GDM1 (cell line): ENCODE results near the gene F7.

ENCODE experiments used
- DNase-seq: peaks from one replicate; lab custom pipeline; 2025; lab: John Stamatoyannopoulos, UW

F7 gene

GRCh38 chr13:113086991-113087922 is 18.3 kb upstream of the F7 start:
- no peak for DNase-seq

DNA sequence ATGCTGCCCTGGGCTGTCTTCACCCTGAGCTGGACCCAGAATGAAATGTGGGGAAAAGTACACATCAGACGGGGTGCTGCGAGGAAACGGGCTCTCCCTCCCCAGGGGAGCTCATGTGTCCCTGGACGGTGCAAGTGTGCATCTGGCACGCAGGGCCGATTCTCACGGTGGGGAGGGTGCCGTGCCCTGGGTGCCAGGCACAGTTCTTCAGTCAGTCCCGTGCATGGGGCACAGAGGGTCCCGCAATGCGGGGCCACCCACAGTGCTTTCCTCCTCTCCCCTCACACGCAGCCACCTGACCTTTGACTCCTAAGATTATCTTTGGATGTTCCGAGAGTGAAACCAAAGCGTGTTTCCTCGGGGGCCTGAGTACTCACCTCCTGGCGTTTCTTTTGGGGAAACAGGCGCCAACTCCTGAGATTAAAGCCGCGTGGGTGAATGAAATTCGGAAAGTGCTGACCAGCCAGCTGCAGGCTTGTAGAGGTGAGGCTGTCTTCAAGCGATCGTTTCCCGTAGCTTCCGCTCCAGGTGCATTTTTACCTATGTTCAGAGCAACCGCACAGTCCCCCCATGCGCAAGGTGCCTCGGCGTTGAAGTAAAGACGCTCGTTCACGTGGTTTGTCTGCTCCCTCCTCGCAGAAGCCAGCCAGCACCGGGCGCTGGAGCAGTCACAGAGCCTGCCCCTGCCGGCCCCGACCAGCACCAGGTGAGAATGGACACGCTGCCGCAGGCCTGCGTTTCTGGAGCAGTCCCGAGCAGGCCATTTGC is 17.5 kb upstream of the F7 start:
- no peak for DNase-seq

- no peak for DNase-seq
Measured at GRCh38 chr13:113088691-113089020, 16.9 kb upstream of the F7 start.

- no peak for DNase-seq
Measured at GRCh38 chr13:113089693-113090414, 15.7 kb upstream of the F7 start.

DNA sequence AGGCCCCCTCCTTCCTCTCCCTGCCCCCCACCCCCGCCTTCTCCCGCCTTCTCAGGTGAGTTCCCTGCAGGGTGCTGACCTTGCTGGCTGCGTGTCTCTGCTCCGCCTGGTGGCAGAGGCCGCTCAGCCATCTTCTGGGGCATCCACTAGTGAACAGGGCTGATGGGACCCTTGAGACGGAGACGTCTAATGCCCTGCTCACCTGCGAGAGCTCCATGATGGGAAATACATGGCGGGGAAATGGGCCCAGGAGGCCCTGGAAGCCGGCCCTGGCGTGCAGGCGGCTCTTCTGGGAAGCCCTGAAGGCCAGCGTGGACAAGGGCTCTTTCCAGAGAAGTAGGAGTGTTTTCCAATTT is 15.2 kb upstream of the F7 start:
- no peak for DNase-seq

DNA sequence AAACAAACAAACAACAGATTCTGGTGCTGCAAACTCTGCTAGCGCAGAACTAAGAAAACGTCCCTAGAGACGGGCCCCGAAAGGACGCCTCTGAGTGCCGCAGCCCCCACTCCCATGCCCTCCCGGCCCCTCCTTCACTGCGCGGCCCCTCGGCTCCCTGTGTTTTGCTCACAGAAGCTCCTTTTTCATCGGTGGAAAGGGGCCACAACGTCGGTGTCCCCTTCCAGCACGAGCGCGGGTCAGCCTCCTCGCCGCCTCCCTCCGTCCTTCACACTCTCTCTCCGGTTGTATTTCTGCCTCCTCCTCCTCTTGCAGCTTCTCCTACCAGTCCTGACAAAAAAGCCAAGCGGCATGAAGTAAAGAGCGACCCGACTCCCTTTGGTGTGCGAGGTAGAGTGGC is 14.8 kb upstream of the F7 start:
- DNase-seq = no peak

- DNase-seq = no peak
Measured at GRCh38 chr13:113091211-113091771, 14.3 kb upstream of the F7 start.

DNA sequence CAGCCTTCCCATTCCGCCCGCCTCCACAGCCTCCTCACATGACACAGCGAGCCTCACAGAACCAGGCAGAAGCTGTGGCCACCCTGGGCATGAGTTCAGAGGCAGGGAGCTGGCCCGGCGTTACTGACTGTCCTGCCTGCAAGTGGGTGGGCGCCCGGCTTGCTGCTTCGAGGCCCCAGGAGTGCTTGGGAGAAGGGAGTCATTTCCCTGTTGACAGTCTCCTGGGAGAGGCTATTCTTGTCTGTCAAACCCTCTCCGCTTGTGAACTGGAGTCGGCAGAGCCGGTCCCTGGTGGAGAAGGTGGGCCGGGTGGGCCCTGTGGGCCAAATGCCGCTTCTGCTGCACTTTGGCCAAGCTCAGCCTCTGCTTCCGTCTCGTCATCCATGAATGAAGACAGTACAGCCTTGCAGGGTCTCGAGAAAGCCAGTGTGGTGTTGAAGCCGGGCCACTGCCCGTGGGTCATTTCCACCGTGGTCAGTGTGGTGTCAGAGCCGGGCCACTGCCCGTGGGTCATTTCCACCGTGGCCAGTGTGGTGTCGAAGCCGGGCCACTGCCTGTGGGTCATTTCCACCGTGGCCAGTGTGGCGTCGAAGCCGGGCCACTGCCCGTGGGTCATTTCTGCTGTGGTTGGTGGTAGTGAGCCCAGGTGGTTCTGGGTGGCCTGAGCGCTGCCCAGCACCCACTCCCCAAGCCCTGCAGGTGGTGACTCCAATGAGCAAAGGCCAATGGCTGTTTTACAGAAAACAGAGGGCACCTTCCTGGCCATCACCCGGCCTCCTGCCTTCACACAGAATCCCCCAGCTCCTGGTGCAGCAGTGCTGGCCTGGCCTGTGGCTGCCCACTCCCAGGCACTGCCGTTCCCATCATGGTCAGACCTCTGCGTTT is 13.5 kb upstream of the F7 start:
- DNase-seq = no peak

DNA sequence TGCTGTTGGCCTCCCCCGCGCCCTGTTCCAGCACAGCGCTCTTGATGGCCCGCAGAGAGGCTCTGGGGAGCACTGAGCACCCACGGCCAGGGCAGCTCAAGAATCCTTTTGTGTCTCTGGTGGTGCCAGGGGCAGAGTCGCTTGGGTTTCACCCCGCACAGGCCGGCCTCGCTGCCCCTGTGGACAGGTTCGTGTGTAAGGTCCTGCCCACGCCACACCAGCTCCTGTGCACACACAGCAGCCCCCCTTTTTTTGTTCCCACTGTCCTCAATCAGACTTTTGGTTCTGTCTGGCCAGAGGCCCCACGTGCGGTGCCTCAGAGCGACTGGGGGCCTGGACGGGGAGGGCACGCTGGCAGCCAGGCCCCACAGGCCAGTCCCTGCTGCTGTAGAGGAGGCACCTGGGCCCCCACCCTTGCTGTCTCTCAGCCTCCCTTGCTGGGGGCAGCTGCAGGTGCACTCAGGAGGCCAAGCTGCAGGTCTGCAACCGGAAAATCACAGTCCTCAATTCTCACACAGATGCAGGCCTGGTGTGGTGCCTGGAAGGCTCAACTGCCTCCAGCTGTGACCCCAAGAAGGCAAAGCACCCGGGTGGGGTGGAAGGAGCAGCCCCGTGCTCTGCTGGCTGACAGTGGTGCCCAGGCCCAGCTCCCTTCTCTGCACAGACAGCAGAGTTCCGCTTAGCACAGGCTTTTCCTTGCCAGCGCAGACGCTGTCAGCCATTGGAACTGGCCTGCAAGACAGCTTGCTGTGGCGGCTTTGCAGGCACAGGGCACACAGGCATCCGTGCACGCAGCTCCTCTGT is 12.6 kb upstream of the F7 start:
- no peak for DNase-seq

DNA sequence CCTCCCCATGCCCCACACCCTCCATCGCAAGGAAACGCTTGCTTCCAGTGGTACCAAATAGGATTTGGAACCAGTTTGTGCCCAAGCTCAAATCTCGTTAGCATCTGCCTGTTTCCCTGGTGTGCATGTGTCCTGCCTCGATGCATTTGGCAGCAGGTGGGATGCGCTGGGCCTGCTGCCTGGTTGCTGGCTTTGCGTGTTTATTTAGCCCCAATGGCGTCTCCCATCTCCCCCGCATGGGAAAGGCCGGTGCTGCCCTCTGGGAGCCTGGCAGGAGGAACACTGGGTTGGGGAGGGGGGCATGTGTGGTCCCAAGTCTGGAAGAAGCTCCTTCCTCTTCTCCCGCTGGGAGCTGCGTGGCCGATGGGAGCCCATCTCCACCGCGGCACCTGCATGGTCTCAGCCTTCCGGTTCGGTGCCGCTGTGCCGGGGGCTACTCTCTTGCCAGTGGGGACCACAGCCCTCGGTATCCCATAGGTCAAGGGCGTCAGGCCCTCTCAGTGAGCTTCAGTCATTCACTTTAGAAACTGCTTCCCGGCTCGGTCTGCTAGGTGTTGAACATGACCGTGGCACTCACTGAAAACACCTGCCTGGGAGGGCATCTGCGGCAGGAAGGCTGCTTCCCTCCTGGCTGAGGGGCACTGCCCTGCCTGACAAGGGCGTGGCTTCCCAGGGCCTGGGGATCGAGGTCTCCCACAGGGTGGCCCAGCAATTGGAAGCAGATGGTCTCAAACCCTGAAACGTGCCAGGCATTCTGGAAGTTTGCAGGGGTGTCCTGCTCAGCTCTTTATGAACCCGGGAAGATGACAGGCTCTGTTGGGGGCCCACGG is 11.8 kb upstream of the F7 start:
- DNase-seq = no peak

- DNase-seq = no peak
Measured at GRCh38 chr13:113094410-113094800, 11.2 kb upstream of the F7 start.

GRCh38 chr13:113095146-113096051 is 10.2 kb upstream of the F7 start:
- no peak for DNase-seq

GRCh38 chr13:113096052-113096744 is 9.4 kb upstream of the F7 start:
- no peak for DNase-seq

DNA sequence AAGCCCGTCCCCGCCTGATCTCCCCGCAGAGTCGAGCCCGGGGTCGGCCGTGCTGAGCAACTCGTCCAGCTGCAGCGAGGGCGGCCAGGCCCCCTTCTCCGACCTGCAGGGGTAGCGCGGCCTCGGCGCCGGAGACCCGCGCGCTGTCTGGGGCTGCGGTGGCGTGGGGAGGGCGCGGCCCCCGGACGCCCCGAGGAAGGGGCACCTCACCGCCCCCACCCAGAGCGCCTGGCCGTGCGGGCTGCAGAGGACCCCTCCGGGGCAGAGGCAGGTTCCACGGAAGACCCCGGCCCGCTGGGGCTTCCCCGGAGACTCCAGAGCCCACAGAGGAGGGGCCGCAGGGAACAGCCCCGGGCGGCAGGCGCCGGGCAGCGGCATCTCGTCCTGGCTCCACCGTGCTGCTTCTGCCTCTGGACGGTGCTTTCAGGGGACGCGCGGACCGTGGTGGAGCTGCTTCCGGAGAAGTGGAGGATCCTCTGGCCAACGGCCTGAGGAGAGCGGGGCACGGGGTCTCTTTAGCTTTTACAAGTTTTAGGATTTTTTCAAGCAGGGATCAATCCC is 8.8 kb upstream of the F7 start:
- DNase-seq = no peak

GRCh38 chr13:113097651-113098050 is 7.9 kb upstream of the F7 start:
- no peak for DNase-seq

DNA sequence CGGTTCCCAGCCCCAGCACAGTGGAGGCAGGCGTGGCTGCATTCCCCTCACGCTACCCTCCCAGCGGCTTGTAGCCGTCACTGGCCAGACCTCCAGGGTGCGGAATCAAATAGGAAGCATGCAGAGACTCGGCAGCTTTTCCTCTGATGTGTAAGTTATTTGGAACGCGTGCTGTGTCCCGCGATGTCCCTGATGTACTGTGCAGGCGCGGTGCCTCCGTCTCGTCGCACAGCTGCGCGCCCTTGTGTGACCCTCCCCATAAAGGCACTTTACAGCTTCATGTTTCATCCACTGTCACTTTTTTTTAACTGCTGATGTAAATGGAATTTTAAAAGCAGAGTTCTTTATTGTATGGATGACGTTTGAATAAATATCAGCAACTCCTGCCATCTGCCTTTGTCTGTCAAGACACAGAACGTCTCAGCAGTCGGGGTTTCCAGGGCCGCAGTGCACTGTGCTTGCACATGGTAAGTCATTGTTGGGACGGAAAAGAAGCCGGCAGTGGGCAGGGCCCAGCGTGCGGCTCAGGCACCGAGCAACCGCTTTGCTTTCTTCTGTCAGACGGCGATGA is 7.3 kb upstream of the F7 start:
- no peak for DNase-seq

DNA sequence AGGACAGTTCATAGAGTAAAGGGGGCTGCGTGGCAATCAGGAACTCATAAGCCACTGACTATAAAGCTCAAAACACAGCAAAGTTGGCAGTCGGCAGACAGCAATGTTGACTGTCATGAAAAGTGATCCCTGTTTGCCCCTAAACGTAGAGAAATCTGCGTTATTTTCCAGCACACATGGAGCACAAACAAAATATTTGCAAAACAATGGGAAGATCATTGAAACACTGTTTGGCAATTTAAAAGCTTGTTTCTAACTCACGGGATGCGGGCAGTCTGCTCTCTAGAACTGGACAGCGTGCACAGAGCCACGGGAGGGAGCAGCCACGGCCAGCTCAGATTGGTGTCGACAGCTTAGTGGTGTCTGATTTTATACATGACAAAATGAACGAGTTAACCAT is 6.4 kb upstream of the F7 start:
- no peak for DNase-seq
